GM12875 (cell line): ENCODE data around the gene CCDC148.

Experiments
- H3K4me3 ChIP-seq: one replicate; pipeline ENCODE4 v1.5.1; 2011; ENCODE audit warnings: low read depth, low read length, control low read depth
- TF ChIP-seq, protein P1 (sequence below): IDR thresholded peaks from 2 replicates; pipeline ENCODE4 v1.5.1; 2011; ENCODE audit warnings: low read depth, mild to moderate bottlenecking, control low read depth, inconsistent platforms, low read length, moderate library complexity, borderline replicate concordance; ENCODE audit not compliant: insufficient read depth

The CCDC148 gene

DNA sequence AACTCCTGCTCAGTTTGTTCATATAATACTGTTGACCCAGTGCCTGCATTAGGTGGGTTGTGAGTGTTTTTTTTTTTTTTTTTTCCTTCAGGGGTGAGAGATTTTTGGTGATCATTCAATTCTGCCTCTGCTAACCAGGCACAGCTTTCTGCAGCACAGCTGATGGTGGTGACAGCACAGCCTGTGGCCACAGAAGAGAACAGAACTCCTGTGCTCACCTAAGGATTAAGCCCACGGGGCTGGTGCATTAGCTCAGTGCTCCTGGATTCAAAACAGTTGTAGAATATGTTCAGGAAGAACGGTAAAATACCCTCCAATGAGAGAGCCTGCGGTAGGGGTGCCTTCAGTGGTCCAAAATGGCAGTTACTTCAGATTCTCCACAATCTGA, 42.2 kb upstream of the CCDC148 start:
- H3K4me3 ChIP-seq, result no peak overlapping the region
- TF ChIP-seq, protein P1, sequence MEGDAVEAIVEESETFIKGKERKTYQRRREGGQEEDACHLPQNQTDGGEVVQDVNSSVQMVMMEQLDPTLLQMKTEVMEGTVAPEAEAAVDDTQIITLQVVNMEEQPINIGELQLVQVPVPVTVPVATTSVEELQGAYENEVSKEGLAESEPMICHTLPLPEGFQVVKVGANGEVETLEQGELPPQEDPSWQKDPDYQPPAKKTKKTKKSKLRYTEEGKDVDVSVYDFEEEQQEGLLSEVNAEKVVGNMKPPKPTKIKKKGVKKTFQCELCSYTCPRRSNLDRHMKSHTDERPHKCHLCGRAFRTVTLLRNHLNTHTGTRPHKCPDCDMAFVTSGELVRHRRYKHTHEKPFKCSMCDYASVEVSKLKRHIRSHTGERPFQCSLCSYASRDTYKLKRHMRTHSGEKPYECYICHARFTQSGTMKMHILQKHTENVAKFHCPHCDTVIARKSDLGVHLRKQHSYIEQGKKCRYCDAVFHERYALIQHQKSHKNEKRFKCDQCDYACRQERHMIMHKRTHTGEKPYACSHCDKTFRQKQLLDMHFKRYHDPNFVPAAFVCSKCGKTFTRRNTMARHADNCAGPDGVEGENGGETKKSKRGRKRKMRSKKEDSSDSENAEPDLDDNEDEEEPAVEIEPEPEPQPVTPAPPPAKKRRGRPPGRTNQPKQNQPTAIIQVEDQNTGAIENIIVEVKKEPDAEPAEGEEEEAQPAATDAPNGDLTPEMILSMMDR, result no peak

DNA sequence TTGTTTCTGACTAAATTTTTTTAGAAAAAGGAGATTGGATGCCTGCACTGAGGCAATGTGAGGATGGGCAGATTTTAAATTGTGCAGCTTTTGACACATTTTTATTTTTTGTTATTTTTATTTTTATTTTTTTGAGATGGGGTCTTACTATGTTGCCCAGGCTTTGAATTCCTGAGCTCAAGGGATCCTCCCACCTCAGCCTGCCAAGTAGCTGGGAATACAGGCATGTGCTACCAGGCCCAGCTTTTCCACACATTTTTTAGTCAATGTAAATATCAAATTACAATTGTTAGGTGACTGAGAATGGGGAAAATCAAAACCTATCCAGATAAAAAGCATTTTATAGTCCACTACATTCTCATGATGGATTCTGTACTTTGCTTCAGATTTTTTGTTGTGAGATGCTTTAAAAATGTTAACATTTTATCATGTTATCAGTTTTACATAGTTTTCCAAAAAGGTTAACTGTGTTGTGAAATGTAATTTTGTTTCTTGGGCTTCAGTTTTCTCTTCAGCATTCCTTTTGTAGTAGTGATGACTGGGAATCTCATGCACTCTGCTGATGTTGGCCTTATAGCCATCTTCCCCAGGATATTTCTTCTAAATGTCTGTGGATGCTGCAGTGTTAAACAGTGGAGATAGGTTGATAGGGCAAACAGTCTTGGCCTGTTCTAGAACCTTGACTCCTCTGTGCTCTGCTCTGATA, 41.6 kb upstream of the CCDC148 start:
- TF ChIP-seq, protein P1, result no peak
- no peak overlapping the region for H3K4me3 ChIP-seq

DNA sequence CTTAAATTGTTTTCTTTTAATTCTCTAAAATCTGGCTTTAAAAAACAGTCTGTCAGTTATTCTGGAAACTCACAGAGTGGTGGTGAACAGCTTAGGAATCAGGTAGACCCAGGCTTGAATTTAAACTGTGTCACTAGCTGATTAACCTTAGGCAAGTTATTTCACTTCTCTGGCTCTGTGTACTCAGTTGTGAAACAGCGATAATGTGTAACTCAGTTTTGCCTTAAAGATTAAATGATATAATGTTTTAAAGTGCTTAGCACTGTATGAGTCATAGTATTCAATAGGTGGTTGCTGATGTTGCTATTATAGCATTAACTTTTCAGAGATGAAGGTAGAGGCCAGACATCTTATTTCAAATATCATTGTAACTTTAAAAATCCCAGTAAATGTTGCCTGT, 40.9 kb upstream of the CCDC148 start:
- TF ChIP-seq, protein P1, result no peak
- no peak overlapping the region for H3K4me3 ChIP-seq

DNA sequence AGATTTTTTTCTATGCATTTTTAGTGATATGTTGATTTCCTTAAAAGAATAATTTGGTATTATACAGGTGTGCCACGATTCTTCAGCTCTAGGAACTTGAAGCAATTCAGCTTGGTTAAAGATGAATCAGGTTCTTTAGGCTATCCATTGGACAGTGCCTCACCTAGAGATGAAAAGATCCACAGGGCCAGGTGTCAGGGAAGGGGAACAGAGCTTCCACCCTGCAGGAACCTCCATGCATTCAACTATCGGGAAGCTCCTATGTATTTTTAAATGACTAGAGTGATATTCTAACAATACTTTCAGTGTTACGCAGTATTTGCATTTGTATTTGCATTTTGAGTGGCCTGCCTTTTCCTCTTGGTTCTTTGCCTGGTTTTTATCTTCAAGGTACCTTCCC, 40.4 kb upstream of the CCDC148 start:
- H3K4me3 ChIP-seq, result no peak overlapping the region
- TF ChIP-seq, protein P1, result no peak

DNA sequence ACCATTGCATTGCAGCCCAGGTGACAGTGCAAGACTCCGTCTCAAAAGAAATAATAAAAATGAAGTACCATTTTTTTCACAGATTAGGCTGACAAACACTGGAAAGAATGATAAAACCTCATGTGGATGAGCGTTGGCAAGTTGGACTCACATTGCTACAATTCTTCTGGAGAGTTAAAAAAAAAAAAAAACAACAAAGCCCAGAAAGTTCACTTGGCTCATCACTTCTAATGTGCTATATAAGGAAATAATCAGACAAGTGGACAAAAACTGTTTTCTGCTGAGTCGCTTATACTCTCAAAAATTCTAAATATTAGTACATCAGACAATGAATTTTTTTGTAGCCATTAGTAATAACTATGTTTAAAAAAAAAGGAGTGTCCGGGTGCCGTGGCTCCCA, 38.6 kb upstream of the CCDC148 start:
- TF ChIP-seq, protein P1, result no peak
- H3K4me3 ChIP-seq, result no peak overlapping the region

DNA sequence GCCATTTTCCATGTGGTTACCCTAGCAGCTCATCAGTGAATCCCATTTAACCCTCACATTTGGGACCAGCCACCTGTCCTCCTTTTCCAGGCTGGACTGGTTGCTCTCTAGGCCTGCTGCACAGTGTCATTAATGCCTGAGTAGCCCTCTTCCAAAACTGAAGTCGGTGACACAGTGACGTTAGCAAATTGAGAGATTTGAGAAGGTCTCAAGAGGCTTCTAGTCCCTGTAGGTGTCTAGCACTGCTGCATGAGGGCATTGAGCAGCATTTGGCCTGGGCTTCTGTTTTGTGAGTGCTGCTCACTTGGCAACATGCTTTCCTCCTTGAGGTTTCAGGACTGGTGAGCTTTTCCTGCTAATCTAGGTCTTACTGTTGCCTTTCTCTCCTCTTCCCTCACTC, 36.9 kb upstream of the CCDC148 start:
- TF ChIP-seq, protein P1, result no peak
- no peak overlapping the region for H3K4me3 ChIP-seq

DNA sequence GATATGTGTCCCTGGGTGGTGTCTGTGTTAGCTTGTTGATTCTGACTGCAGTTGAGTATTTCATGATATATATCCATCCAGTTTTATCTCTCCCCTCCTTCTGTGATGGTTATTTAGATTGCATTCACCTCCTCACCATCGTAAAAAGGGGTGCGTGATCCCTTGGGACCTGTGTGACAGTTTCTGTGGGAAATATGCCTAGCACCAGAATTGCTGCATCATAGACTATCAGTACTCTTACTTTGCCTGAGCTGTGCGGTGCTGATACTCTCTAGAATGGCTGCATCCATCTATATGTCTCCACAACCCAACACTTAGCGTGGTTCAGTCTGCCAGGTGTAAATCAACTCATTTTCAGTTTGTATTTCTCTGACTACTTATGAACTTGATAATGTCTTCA, 34.5 kb upstream of the CCDC148 start:
- no peak overlapping the region for H3K4me3 ChIP-seq
- TF ChIP-seq, protein P1, result no peak
